A549 (cell line): ENCODE data around the gene ZNF675. TPM values are rescaled to one million over a fixed set of nuclear protein-coding genes. Genes with fewer than 3 reads are reported as not detected.

Source experiments
- ATAC-seq, 2 experiments: fragments of 200-7000 bp in 1 of 2; fragments of >200 bp in 1 of 2; cut with Nextera tagmentation in 1 of 2; cut with Tn5 transposase in 1 of 2; 3 replicates each; pipeline versions ENCODE4 v1.8.0 to v1.9.1; 2018 to 2020; ENCODE audit warnings: mild to moderate bottlenecking in 1 of 2, moderate library complexity in 1 of 2
- CTCF ChIA-PET: fragments of 300-600 bp; sonication (Branson Sonifier 250); formaldehyde crosslinking; extraction: SDS; loops from one replicate; lab custom pipeline; 2021; ENCODE audit warnings: antibody characterized with exemption, inconsistent platforms; lab: Yijun Ruan, JAX
- POLR2A ChIA-PET: fragments of 350-600 bp; formaldehyde crosslinking; extraction: SDS; loops from one replicate; lab custom pipeline; 2021; ENCODE audit warnings: antibody characterized with exemption, inconsistent platforms; lab: Yijun Ruan, JAX
- DNase-seq, 2 experiments: peaks; one replicate each; pipeline versions ENCODE4 v3.0.0 to v3.0.0-alpha.2; 2011 to 2016; ENCODE audit warnings: low read depth in 1 of 2, low spot score in 1 of 2
- FAIRE-seq: peaks from 2 replicates; lab custom pipeline; 2011; peaks lifted over from hg19 to GRCh38; lab: Jason Lieb, UNC
- H3K27ac ChIP-seq, 2 experiments: fragments of >200 bp; sonication (Bioruptor Twin); formaldehyde crosslinking; 3 replicates each; pipeline ENCODE4 v1.5.1; 2016 to 2017
- H3K4me1 ChIP-seq: fragments of >200 bp; sonication (Bioruptor Twin); formaldehyde crosslinking; 3 replicates; pipeline ENCODE4 v1.6.1; 2016
- H3K4me2 ChIP-seq: fragments of >200 bp; sonication (Bioruptor Twin); formaldehyde crosslinking; 3 replicates; pipeline ENCODE4 v1.6.1; 2016
- H3K4me3 ChIP-seq: fragments of >200 bp; sonication (Bioruptor Twin); formaldehyde crosslinking; 3 replicates; pipeline ENCODE4 v1.5.1; 2016
- H3K9me3 ChIP-seq: fragments of >200 bp; sonication (Bioruptor Twin); formaldehyde crosslinking; 3 replicates; pipeline ENCODE4 v1.6.1; 2016
- ATOH8 ChIP-seq: fragments of 250-450 bp; sonication (Bioruptor Pico); IDR thresholded peaks from 2 replicates; pipeline ENCODE4 v1.5.0; 2020; ENCODE audit warnings: low read depth, mild to moderate bottlenecking, moderate library complexity
- BCL3 ChIP-seq: fragments of >200 bp; sonication (Bioruptor Twin); formaldehyde crosslinking; IDR thresholded peaks from 3 replicates; pipeline ENCODE4 v1.6.1; 2016
- CBX8 ChIP-seq: fragments of 200-600 bp; sonication (generic); IDR thresholded peaks from 2 replicates; pipeline ENCODE4 v1.6.1; 2016
- CHD2 ChIP-seq: fragments of 150-350 bp; IDR thresholded peaks from 2 replicates; pipeline ENCODE4 v1.6.1; 2014; ENCODE audit warnings: low read length; ENCODE audit not compliant: partially characterized antibody
- CHD4 ChIP-seq: fragments of 200-600 bp; sonication (generic); IDR thresholded peaks from 2 replicates; pipeline ENCODE4 v1.6.1; 2016; ENCODE audit warnings: antibody characterized with exemption, mild to moderate bottlenecking, borderline replicate concordance
- E2F6 ChIP-seq: IDR thresholded peaks from 2 replicates; pipeline ENCODE4 v1.6.1; 2012; ENCODE audit warnings: low read depth, borderline replicate concordance
- FOXS1 ChIP-seq: fragments of 250-450 bp; sonication (Bioruptor Pico); IDR thresholded peaks from 2 replicates; pipeline ENCODE4 v1.5.0; 2020; ENCODE audit warnings: mild to moderate bottlenecking, moderate library complexity
- GATA3 ChIP-seq: IDR thresholded peaks from 2 replicates; pipeline ENCODE4 v1.6.1; 2012; ENCODE audit warnings: borderline replicate concordance
- HDAC2 ChIP-seq: fragments of 200-600 bp; sonication (generic); IDR thresholded peaks from 2 replicates; pipeline ENCODE4 v1.6.1; 2016
- HES2 ChIP-seq: fragments of >200 bp; sonication (Bioruptor Twin); formaldehyde crosslinking; IDR thresholded peaks from 2 replicates; pipeline ENCODE4 v1.6.1; 2016
- HOXB5 ChIP-seq: fragments of 250-450 bp; sonication (Bioruptor Pico); IDR thresholded peaks from 2 replicates; pipeline ENCODE4 v1.5.0; 2020; ENCODE audit warnings: mild to moderate bottlenecking, moderate library complexity
- JUNB ChIP-seq: fragments of >200 bp; sonication (Bioruptor Twin); formaldehyde crosslinking; IDR thresholded peaks from 2 replicates; pipeline ENCODE4 v1.6.1; 2016
- KDM1A ChIP-seq: fragments of 200-600 bp; sonication (generic); IDR thresholded peaks from 2 replicates; pipeline ENCODE4 v1.6.1; 2016; ENCODE audit warnings: low read depth, mild to moderate bottlenecking
- KDM5A ChIP-seq: fragments of 200-600 bp; sonication (generic); IDR thresholded peaks from 2 replicates; pipeline ENCODE4 v1.6.1; 2016; ENCODE audit warnings: antibody characterized with exemption, mild to moderate bottlenecking
- MAFK ChIP-seq: fragments of 450-650 bp; IDR thresholded peaks from 2 replicates; pipeline ENCODE4 v1.6.1; 2014; ENCODE audit not compliant: partially characterized antibody
- MAX ChIP-seq: IDR thresholded peaks from 2 replicates; pipeline ENCODE4 v1.6.1; 2012
- NFE2L2 ChIP-seq: fragments of 150-350 bp; conservative IDR thresholded peaks from 2 replicates; pipeline ENCODE4 v1.6.1; 2014; ENCODE audit warnings: low read length
- PHF8 ChIP-seq: fragments of 200-600 bp; sonication (generic); IDR thresholded peaks from 2 replicates; pipeline ENCODE4 v1.6.1; 2016; ENCODE audit warnings: low read depth, mild to moderate bottlenecking, antibody characterized with exemption, moderate library complexity, borderline replicate concordance
- RAD21 ChIP-seq, 2 experiments: fragments of >200 bp in 1 of 2; sonication (Bioruptor Twin) in 1 of 2; formaldehyde crosslinking in 1 of 2; IDR thresholded peaks in 1 of 2; conservative IDR thresholded peaks in 1 of 2; 2 replicates in 1 of 2; 3 replicates in 1 of 2; pipeline ENCODE4 v1.6.1; 2012 to 2018; ENCODE audit warnings: inconsistent platforms in 1 of 2
- RARB ChIP-seq: fragments of 250-450 bp; sonication (Bioruptor Pico); IDR thresholded peaks from 2 replicates; pipeline ENCODE4 v1.8.0; 2021; ENCODE audit warnings: mild to moderate bottlenecking, moderate library complexity
- REST ChIP-seq: fragments of 200-600 bp; sonication (generic); IDR thresholded peaks from 2 replicates; pipeline ENCODE4 v1.6.1; 2016; ENCODE audit warnings: antibody characterized with exemption, mild to moderate bottlenecking, moderate library complexity
- RFX5 ChIP-seq: fragments of 450-650 bp; IDR thresholded peaks from 2 replicates; pipeline ENCODE4 v1.7.1; 2014; ENCODE audit warnings: antibody characterized with exemption, mild to moderate bottlenecking, moderate library complexity
- SREBF2 ChIP-seq: fragments of 450-650 bp; IDR thresholded peaks from 2 replicates; pipeline ENCODE4 v1.6.1; 2014; ENCODE audit warnings: mild to moderate bottlenecking, moderate library complexity
- TFCP2L1 ChIP-seq: fragments of 250-450 bp; sonication (Bioruptor Pico); IDR thresholded peaks from 2 replicates; pipeline ENCODE4 v1.5.0; 2021; ENCODE audit warnings: mild to moderate bottlenecking
- USF2 ChIP-seq: fragments of 450-650 bp; IDR thresholded peaks from 2 replicates; pipeline ENCODE4 v1.6.1; 2014; ENCODE audit warnings: antibody characterized with exemption
- ZC3H11A ChIP-seq: fragments of 450-650 bp; IDR thresholded peaks from 2 replicates; pipeline ENCODE4 v1.6.1; 2014; ENCODE audit warnings: antibody characterized with exemption, mild to moderate bottlenecking
- WGBS: methylation state at CpG from one replicate; pipeline ENCODE4 v1.1.6; 2017; ENCODE audit errors: missing lambda C conversion rate; 5-methylcytosine and 5-hydroxymethylcytosine counted together
- polyA plus RNA-seq, 4 experiments: library from polyadenylated mRNA; depleted of rRNA in 3 of 4; stranded (reverse); fragments of >200 nt; fragmentation: RNase III in 1 of 4; extraction: RNeasy Plus Mini Kit Qiagen cat#74134 plus additional on column Dnase treatment in 1 of 4; gene quantifications; 2 replicates in 3 of 4; 3 replicates in 1 of 4; pipeline ENCODE4 v1.2.3, GENCODE V29; 2011 to 2017

Gene ZNF675
- polyA plus RNA-seq, 2 of the 4 experiments (the other 2 are of a cell fraction) = 6.2 to 8.4 TPM

- FAIRE-seq = no peak
- H3K4me2 ChIP-seq = no peak overlapping the region
- no peaks in the 10 kb centered on the region for H3K4me1 ChIP-seq
- H3K4me3 ChIP-seq = no peak overlapping the region
- CTCF ChIA-PET = no interaction called here
- TF ChIP-seq GATA3 (no peak), CBX8 (no peak), ZC3H11A (no peak), PHF8 (no peak), E2F6 (no peak), HES2 (no peak), RAD21 (conservative IDR thresholded peaks at IDR 0.05 in 1 of 2, IDR thresholded peaks at IDR 0.05 in 1 of 2) (no peak), HOXB5 (no peak), MAFK (no peak), JUNB (no peak), REST (no peak), SREBF2 (no peak), BCL3 (no peak), CHD2 (no peak), RARB (CRISPR knock-in tag) (no peak)
- H3K9me3 ChIP-seq = peaks cover 10% of the 10 kb centered on the region; the same call in 2 of the 3 replicates
- POLR2A ChIA-PET = no interaction called here
- H3K27ac ChIP-seq = no peak overlapping the region
- no peak for ATAC-seq
- DNase-seq = no peak
These were observed 29.8 kb upstream of the ZNF675 start for GRCh38 chr19:23716792-23717191.

- Histone ChIP-seq H3K4me2 (no peak overlapping the region), H3K4me1 (no peaks in the 10 kb centered on the region), H3K4me3 (no peak overlapping the region), H3K27ac (no peak overlapping the region), H3K9me3 (peaks cover 7% of the 10 kb centered on the region; the same call in 1 of the 3 replicates)
- CTCF ChIA-PET = no interaction called here
- no peak for DNase-seq
- POLR2A ChIA-PET = no interaction called here
- WGBS = 1% methylated on average over 2 of the region's 2 CpGs
- no peak for FAIRE-seq
- TF ChIP-seq KDM5A (no peak), CHD4 (no peak), MAX (no peak), BCL3 (no peak), TFCP2L1 (CRISPR knock-in tag) (no peak), HDAC2 (no peak), KDM1A (no peak), RAD21 (conservative IDR thresholded peaks at IDR 0.05 in 1 of 2, IDR thresholded peaks at IDR 0.05 in 1 of 2) (no peak), RARB (CRISPR knock-in tag) (no peak), FOXS1 (no peak), USF2 (no peak), RFX5 (no peak), NFE2L2 (no peak), ATOH8 (CRISPR knock-in tag) (no peak)
- ATAC-seq = no peak
These were observed 22.3 kb upstream of the ZNF675 start for GRCh38 chr19:23709347-23709746.
